Keratinocyte (primary cell): Measurements from ENCODE around the gene USH1C. TPM values are rescaled to one million over a fixed set of nuclear protein-coding genes. Genes with fewer than 3 reads are reported as not detected.

ENCODE experiments used
- DNase-seq: peaks from one replicate; pipeline ENCODE4 v3.0.0-alpha.2; 2011; ENCODE audit warnings: low read depth, missing footprints, low spot score
- FAIRE-seq: peaks from 2 replicates; lab custom pipeline; 2011; peaks lifted over from hg19 to GRCh38; lab: Jason Lieb, UNC
- H2AFZ ChIP-seq: 2 replicates; pipeline ENCODE4 v1.6.0; 2012; ENCODE audit warnings: low read length, control low read depth, inconsistent platforms; ENCODE audit not compliant: control insufficient read depth
- H3K27ac ChIP-seq: 2 replicates; pipeline ENCODE4 v1.5.1; 2011; ENCODE audit warnings: low read length; ENCODE audit not compliant: control insufficient read depth, insufficient read depth
- H3K27me3 ChIP-seq: 3 replicates; pipeline ENCODE4 v1.6.0; 2011; ENCODE audit warnings: low read length; ENCODE audit not compliant: control insufficient read depth, insufficient read depth; ENCODE audit errors: extremely low read depth
- H3K36me3 ChIP-seq, 2 experiments: 2 replicates in 1 of 2; 3 replicates in 1 of 2; pipeline ENCODE4 v1.5.1; 2011; ENCODE audit warnings: low read length in 2 of 2, mild to moderate bottlenecking in 1 of 2; ENCODE audit not compliant: control insufficient read depth in 2 of 2, insufficient read depth in 2 of 2; ENCODE audit errors: extremely low read depth in 1 of 2
- H3K4me1 ChIP-seq: 3 replicates; pipeline ENCODE4 v1.5.1; 2011; ENCODE audit warnings: low read length; ENCODE audit not compliant: control insufficient read depth, insufficient read depth; ENCODE audit errors: extremely low read depth
- H3K4me2 ChIP-seq: 3 replicates; pipeline ENCODE4 v1.6.0; 2011; ENCODE audit warnings: low read depth, low read length; ENCODE audit not compliant: control insufficient read depth, insufficient read depth; ENCODE audit errors: extremely low read depth
- H3K4me3 ChIP-seq, 3 experiments: fragments of 200-600 bp in 1 of 3; sonication (generic) in 1 of 3; 2 replicates in 2 of 3; 3 replicates in 1 of 3; pipeline ENCODE4 v1.5.1; 2011 to 2016; ENCODE audit warnings: low read length in 3 of 3, mild to moderate bottlenecking in 3 of 3, control low read depth in 2 of 3, inconsistent platforms in 1 of 3, low read depth in 1 of 3, mixed read lengths in 1 of 3, mixed run types in 1 of 3, moderate library complexity in 1 of 3; ENCODE audit not compliant: control insufficient read depth in 2 of 3, insufficient read depth in 2 of 3; ENCODE audit errors: extremely low read depth in 1 of 3
- H3K79me2 ChIP-seq: 2 replicates; pipeline ENCODE4 v1.6.0; 2012; ENCODE audit warnings: low read length; ENCODE audit not compliant: control insufficient read depth, insufficient read depth
- H3K9ac ChIP-seq: 3 replicates; pipeline ENCODE4 v1.6.0; 2011; ENCODE audit warnings: low read length; ENCODE audit not compliant: control insufficient read depth, insufficient read depth; ENCODE audit errors: extremely low read depth
- H3K9me1 ChIP-seq: 3 replicates; pipeline ENCODE4 v1.6.0; 2011; ENCODE audit warnings: low read length; ENCODE audit not compliant: control insufficient read depth, insufficient read depth; ENCODE audit errors: extremely low read depth
- H3K9me3 ChIP-seq: 2 replicates; pipeline ENCODE4 v1.5.1; 2012; ENCODE audit warnings: low read depth, low read length; ENCODE audit not compliant: control insufficient read depth
- H4K20me1 ChIP-seq: 3 replicates; pipeline ENCODE4 v1.6.0; 2011; ENCODE audit warnings: low read length; ENCODE audit not compliant: control insufficient read depth, insufficient read depth; ENCODE audit errors: extremely low read depth
- CTCF ChIP-seq, 3 experiments: IDR thresholded peaks in 1 of 3; conservative IDR thresholded peaks in 1 of 3; optimal IDR thresholded peaks in 1 of 3; 2 replicates in 2 of 3; 3 replicates in 1 of 3; pipeline versions ENCODE3 to v1.5.1; 2011; ENCODE audit warnings: low read length in 3 of 3, mild to moderate bottlenecking in 3 of 3, moderate library complexity in 2 of 3, control low read depth in 1 of 3, inconsistent platforms in 1 of 3; ENCODE audit not compliant: insufficient read depth in 2 of 3; ENCODE audit errors: extremely low read depth in 1 of 3
- EZH2 ChIP-seq: IDR thresholded peaks from one replicate; pipeline ENCODE4 v1.6.1; 2012; ENCODE audit warnings: inconsistent platforms, mild to moderate bottlenecking, low read length, moderate library complexity
- dilution Hi-C: fragments of 300-500 bp; cut with MboI; formaldehyde crosslinking; loops from one replicate; pipeline ENCODE4 v1.7.0; 2020; ENCODE audit warnings: low sequenced_read_pairs; ENCODE audit not compliant: extremely low pct_ligation_motif_present
- polyA plus RNA-seq, 5 experiments: library from polyadenylated mRNA; depleted of rRNA in 3 of 5; stranded (reverse) in 3 of 5; stranded (forward) in 1 of 5; unstranded in 1 of 5; fragments of >200 nt; gene quantifications; 1 replicate in 1 of 5; 2 replicates in 3 of 5; 3 replicates in 1 of 5; pipeline versions ENCODE4 v1.2.1 to v1.2.3, GENCODE V29; 2011 to 2012; ENCODE audit warnings: missing spikeins in 2 of 5, low read depth in 1 of 5, low replicate concordance in 1 of 5

USH1C gene
- polyA plus RNA-seq, 1 donor (not counting 4 experiments of a cell fraction or from before 2014, with no cell fraction given), result not detected

GRCh38 chr11:17507773-17508172, 36.4 kb downstream of the USH1C start:
- dilution Hi-C loops, result no loop called here
- peaks cover 7% of the 10 kb centered on the region for H3K27me3 ChIP-seq
- FAIRE-seq, result no peak

GRCh38 chr11:17506942-17507341, 37.3 kb downstream of the USH1C start:
- H3K9me3 ChIP-seq, result no peaks in the 10 kb centered on the region
- H3K27me3 ChIP-seq, result peaks cover 7% of the 10 kb centered on the region
- no peaks in the 10 kb centered on the region for H3K4me1 ChIP-seq
- H3K9ac ChIP-seq, result no peak overlapping the region
- DNase-seq, result no peak
- dilution Hi-C loops, result no loop called here
- H3K9me1 ChIP-seq, result no peaks in the 10 kb centered on the region
- no peaks in the 10 kb centered on the region for H4K20me1 ChIP-seq
- no peak overlapping the region for H3K4me2 ChIP-seq
- no peak for TF ChIP-seq EZH2
- no peak for TF ChIP-seq CTCF (optimal IDR thresholded peaks at IDR 0.05 in 1 of 3, IDR thresholded peaks at IDR 0.05 in 1 of 3, conservative IDR thresholded peaks at IDR 0.05 in 1 of 3; ENCODE audit: extremely low read depth in 1 of 3, insufficient read depth in 2 of 3, low read length in 3 of 3)
- no peak for FAIRE-seq
- no peaks in the 10 kb centered on the region for H3K79me2 ChIP-seq
- H3K27ac ChIP-seq, result no peak overlapping the region
- no peaks in the 10 kb centered on the region for H3K36me3 ChIP-seq
- H3K4me3 ChIP-seq, result no peak overlapping the region
- H2AFZ ChIP-seq, result no peak overlapping the region

More at GRCh38 chr11:17507773-17508172, 36.4 kb downstream of the USH1C start:
- Histone ChIP-seq H3K27ac (no peak overlapping the region), H3K36me3 (no peaks in the 10 kb centered on the region), H3K9ac (no peak overlapping the region), H2AFZ (no peak overlapping the region), H3K79me2 (no peaks in the 10 kb centered on the region), H4K20me1 (no peaks in the 10 kb centered on the region), H3K4me2 (no peak overlapping the region), H3K4me3 (no peak overlapping the region), H3K9me3 (no peaks in the 10 kb centered on the region), H3K4me1 (no peaks in the 10 kb centered on the region), H3K9me1 (no peaks in the 10 kb centered on the region)
- TF ChIP-seq EZH2, result no peak
- TF ChIP-seq CTCF (optimal IDR thresholded peaks at IDR 0.05 in 1 of 3, IDR thresholded peaks at IDR 0.05 in 1 of 3, conservative IDR thresholded peaks at IDR 0.05 in 1 of 3; ENCODE audit: extremely low read depth in 1 of 3, insufficient read depth in 2 of 3, low read length in 3 of 3), result no peak
- no peak for DNase-seq
